Epithelial cell of umbilical artery (primary cell): ENCODE results near the gene LYZL4. TPM values are rescaled to one million over a fixed set of nuclear protein-coding genes. Genes with fewer than 3 reads are reported as not detected.

ENCODE experiments used
- total RNA-seq: library from RNA; depleted of rRNA; stranded (reverse); fragments of >200 nt; gene quantifications from 2 replicates; pipeline ENCODE4 v1.2.3, GENCODE V29; 2014

LYZL4 gene, protein sequence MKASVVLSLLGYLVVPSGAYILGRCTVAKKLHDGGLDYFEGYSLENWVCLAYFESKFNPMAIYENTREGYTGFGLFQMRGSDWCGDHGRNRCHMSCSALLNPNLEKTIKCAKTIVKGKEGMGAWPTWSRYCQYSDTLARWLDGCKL
- not detected in 2 replicates for total RNA-seq

DNA sequence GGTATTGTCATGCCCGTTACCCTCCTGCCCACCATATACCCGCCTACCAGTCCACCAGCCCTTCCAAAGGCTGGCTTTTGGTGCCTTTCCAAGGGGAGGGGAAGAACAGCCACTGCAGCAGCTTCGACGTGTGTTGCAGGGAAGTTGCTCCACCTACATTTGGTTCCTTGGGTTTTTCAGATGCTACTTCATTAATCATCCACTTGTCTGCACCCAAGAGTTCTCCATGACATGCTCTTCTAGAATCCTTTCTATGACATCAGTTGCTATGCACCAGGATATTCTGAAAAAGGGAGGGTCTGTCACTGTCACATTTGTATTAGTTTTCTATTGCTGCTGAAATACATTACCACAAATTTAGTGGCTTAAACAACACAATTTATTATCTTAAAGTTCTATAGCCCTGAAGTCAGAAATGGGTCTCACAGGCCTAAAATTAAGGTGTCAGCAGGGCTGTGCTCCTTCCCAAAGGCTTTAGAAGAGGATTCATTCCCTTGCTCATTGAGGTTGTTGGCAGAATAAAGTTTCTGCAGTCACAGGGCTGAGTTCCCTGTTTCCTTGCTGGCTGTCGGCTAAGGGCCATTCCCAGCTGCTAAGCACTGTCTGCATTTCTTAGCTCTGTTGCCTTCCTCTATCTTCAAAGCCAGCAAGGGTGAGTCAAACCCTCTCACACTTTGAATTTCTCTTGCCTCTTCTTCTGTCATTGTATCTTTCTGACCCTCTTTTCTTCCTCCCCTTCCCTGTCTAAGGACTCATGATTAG is at the start of gene LYZL4:
LYZL4 (minus strand) TSS at position 241 of the 762 bp plus-strand sequence. CDS start 3,359 bp downstream, outside the sequence.

Other genes with a start within 250 kb of the LYZL4 start
- gene CCK, start 144.4 kb downstream of the LYZL4 start, total RNA-seq: not detected in 2 replicates
- 0.32 and 0.46 TPM in 2 replicates for gene VIPR1, start 92.0 kb upstream of the LYZL4 start, total RNA-seq
- gene SEC22C, start 171.4 kb upstream of the LYZL4 start, total RNA-seq: 67.2 and 101 TPM in 2 replicates
- 39.6 and 49.7 TPM in 2 replicates for gene SS18L2, start 180.2 kb upstream of the LYZL4 start, total RNA-seq
- 40.3 and 61.4 TPM in 2 replicates for gene NKTR, start 190.1 kb upstream of the LYZL4 start, total RNA-seq
- gene ZBTB47, start 243.1 kb upstream of the LYZL4 start, total RNA-seq: 12.2 and 13.6 TPM in 2 replicates